NT2/D1 (cell line): ENCODE results near the gene HCN3.

Experiments
- SUZ12 ChIP-seq: IDR thresholded peaks from 2 replicates; pipeline ENCODE4 v1.6.1; 2011; ENCODE audit not compliant: insufficient read length, insufficient read depth; ENCODE audit errors: extremely low read depth
- YY1 ChIP-seq: IDR thresholded peaks from 2 replicates; pipeline ENCODE4 v1.6.1; 2011; ENCODE audit not compliant: insufficient read length, insufficient read depth
- ZNF274 ChIP-seq: IDR thresholded peaks from 2 replicates; pipeline ENCODE4 v1.6.1; 2011; ENCODE audit warnings: mild to moderate bottlenecking, low read depth, low read length

- TF ChIP-seq ZNF274, result no peak
- TF ChIP-seq SUZ12, result no peak
- TF ChIP-seq YY1, result no peak
Measured at GRCh38 chr1:155294520-155295182, 17.4 kb downstream of the HCN3 start.
